ENCODE data around the gene COQ3. TPM values are rescaled to one million over a fixed set of nuclear protein-coding genes. Genes with fewer than 3 reads are reported as not detected.

COQ3 gene
- total and polyA plus RNA-seq, 2 experiments from 2014 or later: 5.9 to 8.2 TPM

DNA sequence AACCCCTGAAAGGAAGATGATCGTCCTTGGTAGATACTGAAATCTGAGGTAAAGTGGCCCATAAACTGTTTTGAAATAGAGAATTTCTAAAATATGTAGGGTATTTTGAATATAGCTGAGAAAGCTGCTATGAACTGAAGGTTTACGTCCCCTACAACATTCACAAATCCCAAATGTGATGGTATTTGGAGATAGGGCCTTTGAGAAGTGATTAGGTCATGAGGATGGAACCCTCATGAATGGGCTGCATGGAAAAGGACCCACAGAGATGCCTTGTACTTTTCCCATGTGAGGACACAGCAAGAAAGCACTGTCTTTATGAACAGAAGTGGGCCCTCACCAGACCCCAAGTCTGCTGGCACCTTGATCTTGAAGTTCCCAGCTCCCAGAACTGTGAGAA, 37.9 kb upstream of the COQ3 start:
- Histone ChIP-seq H3K79me2 (peaks cover 16% of the 10 kb centered on the region), H3K9me2 (replicated peaks; ENCODE audit: insufficient read depth) (no peaks in the 10 kb centered on the region), H3K4me3 (no peak overlapping the region), H3K9me3 (ENCODE audit: low read depth) (no peaks in the 10 kb centered on the region), H3K36me3 (replicated peaks; ENCODE audit: insufficient read depth, low read depth) (no peaks in the 10 kb centered on the region), H2AFZ (no peak overlapping the region), H3K27ac (no peak overlapping the region), H3K27me3 (no peaks in the 10 kb centered on the region), H3K4me1 (ENCODE audit: insufficient read depth) (peaks cover 7% of the 10 kb centered on the region), H4K20me1 (ENCODE audit: insufficient read depth, poor library complexity, severe bottlenecking) (no peaks in the 10 kb centered on the region), H3K4me2 (no peak overlapping the region)
- TF ChIP-seq, protein P1, sequence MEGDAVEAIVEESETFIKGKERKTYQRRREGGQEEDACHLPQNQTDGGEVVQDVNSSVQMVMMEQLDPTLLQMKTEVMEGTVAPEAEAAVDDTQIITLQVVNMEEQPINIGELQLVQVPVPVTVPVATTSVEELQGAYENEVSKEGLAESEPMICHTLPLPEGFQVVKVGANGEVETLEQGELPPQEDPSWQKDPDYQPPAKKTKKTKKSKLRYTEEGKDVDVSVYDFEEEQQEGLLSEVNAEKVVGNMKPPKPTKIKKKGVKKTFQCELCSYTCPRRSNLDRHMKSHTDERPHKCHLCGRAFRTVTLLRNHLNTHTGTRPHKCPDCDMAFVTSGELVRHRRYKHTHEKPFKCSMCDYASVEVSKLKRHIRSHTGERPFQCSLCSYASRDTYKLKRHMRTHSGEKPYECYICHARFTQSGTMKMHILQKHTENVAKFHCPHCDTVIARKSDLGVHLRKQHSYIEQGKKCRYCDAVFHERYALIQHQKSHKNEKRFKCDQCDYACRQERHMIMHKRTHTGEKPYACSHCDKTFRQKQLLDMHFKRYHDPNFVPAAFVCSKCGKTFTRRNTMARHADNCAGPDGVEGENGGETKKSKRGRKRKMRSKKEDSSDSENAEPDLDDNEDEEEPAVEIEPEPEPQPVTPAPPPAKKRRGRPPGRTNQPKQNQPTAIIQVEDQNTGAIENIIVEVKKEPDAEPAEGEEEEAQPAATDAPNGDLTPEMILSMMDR (IDR thresholded peaks at IDR 0.05; ENCODE audit: poor library complexity): no peak
- DNase-seq (ENCODE audit: low spot score): no peak
- 89% methylated on average over 2 of the region's 2 CpGs for WGBS (ENCODE audit: low lambda C conversion rate, missing lambda C conversion rate)

DNA sequence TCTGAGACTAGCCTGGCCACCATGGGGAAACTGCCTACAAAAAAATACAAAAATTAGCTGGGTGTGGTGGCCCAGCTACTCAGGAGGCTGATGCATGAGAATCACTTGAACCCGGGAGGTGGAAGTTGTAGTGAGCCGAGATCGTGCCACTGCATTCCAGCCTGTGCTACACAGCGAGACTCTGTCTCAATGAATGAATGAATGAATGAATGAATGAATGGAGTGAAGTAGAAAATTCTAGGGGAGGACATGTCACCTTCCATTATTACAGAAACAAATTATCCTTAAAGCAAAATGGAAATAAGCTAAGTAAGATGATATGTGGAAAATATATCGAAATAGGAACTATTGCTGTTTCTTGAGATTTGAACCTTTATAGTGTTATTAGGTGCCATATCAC, 34.0 kb upstream of the COQ3 start:
- Histone ChIP-seq H4K20me1 (ENCODE audit: insufficient read depth, poor library complexity, severe bottlenecking) (peaks cover 15% of the 10 kb centered on the region), H3K9me3 (ENCODE audit: low read depth) (no peaks in the 10 kb centered on the region), H3K4me1 (ENCODE audit: insufficient read depth) (peaks cover 21% of the 10 kb centered on the region), H3K9me2 (replicated peaks; ENCODE audit: insufficient read depth) (no peaks in the 10 kb centered on the region), H3K27ac (no peak overlapping the region), H3K79me2 (peaks cover 38% of the 10 kb centered on the region), H2AFZ (no peak overlapping the region), H3K27me3 (no peaks in the 10 kb centered on the region), H3K4me2 (no peak overlapping the region), H3K36me3 (replicated peaks; ENCODE audit: insufficient read depth, low read depth) (no peaks in the 10 kb centered on the region), H3K4me3 (no peak overlapping the region)
- 96% methylated on average over 5 of the region's 5 CpGs for WGBS (ENCODE audit: low lambda C conversion rate, missing lambda C conversion rate)
- no peak for DNase-seq (ENCODE audit: low spot score)
- TF ChIP-seq, protein P1 (IDR thresholded peaks at IDR 0.05; ENCODE audit: poor library complexity): no peak
- TF ChIP-seq EZH2 (IDR thresholded peaks at IDR 0.05; ENCODE audit: borderline replicate concordance) (no peak), EZH2phosphoT487 (IDR thresholded peaks at IDR 0.05; ENCODE audit: low read depth, severe bottlenecking, unreplicated experiment) (no peak)

DNA sequence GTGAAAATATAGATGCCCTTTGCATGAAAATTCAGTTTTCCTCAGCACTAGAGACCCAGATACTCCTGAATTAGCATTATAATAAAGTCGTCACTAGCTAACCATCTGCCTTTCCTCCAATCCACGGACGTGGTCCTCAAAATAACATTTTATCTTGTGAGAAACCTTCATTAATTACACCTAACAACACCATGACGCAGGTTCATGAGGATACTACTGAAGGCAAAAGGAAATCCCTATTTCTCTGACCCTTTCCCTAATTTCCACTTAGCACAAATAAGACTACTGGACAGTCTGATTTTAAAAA, 32.4 kb upstream of the COQ3 start:
- Histone ChIP-seq H3K27me3 (no peaks in the 10 kb centered on the region), H3K4me3 (peak overlapping the region; percentile 66), H3K9me3 (ENCODE audit: low read depth) (no peaks in the 10 kb centered on the region), H3K36me3 (replicated peaks; ENCODE audit: insufficient read depth, low read depth) (no peaks in the 10 kb centered on the region), H4K20me1 (ENCODE audit: insufficient read depth, poor library complexity, severe bottlenecking) (peaks cover 31% of the 10 kb centered on the region), H3K4me2 (peak overlapping the region; percentile 88), H2AFZ (peak overlapping the region; percentile 85), H3K4me1 (ENCODE audit: insufficient read depth) (peaks cover 21% of the 10 kb centered on the region), H3K9me2 (replicated peaks; ENCODE audit: insufficient read depth) (no peaks in the 10 kb centered on the region), H3K27ac (peak overlapping the region; percentile 99), H3K79me2 (peaks cover 54% of the 10 kb centered on the region)
- WGBS (ENCODE audit: low lambda C conversion rate, missing lambda C conversion rate): 42% methylated on average over 4 of the region's 4 CpGs
- no peak for DNase-seq (ENCODE audit: low spot score)
- TF ChIP-seq EZH2phosphoT487 (IDR thresholded peaks at IDR 0.05; ENCODE audit: low read depth, severe bottlenecking, unreplicated experiment): no peak
- TF ChIP-seq, protein P1 (IDR thresholded peaks at IDR 0.05; ENCODE audit: poor library complexity): no peak
- no peak for TF ChIP-seq EZH2 (IDR thresholded peaks at IDR 0.05; ENCODE audit: borderline replicate concordance)

All from hepatocyte (in vitro differentiated cells).